ENCODE data around the gene USF1.
"Not testable (repeated sequence)": the region's sequence is repeated elsewhere in the genome, so short reads cannot be mapped to it uniquely, and the experiment has no call there.

Gene USF1

DNA sequence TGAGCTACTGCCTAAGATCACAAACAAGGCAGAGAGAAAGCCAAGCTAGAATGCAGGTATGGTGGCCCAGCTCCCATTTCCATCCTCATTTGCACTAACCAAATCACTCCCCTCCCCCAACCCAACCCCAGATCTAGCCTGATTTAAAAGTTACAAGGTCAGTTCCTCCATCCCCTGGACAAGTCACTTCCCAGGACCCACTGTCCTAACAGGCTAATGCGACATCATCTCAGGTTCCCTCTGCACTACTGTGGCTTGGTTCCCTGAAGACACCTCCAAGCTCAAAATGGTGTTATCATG, 27.2 kb downstream of the USF1 start:
- no peak for DNase-seq

DNA sequence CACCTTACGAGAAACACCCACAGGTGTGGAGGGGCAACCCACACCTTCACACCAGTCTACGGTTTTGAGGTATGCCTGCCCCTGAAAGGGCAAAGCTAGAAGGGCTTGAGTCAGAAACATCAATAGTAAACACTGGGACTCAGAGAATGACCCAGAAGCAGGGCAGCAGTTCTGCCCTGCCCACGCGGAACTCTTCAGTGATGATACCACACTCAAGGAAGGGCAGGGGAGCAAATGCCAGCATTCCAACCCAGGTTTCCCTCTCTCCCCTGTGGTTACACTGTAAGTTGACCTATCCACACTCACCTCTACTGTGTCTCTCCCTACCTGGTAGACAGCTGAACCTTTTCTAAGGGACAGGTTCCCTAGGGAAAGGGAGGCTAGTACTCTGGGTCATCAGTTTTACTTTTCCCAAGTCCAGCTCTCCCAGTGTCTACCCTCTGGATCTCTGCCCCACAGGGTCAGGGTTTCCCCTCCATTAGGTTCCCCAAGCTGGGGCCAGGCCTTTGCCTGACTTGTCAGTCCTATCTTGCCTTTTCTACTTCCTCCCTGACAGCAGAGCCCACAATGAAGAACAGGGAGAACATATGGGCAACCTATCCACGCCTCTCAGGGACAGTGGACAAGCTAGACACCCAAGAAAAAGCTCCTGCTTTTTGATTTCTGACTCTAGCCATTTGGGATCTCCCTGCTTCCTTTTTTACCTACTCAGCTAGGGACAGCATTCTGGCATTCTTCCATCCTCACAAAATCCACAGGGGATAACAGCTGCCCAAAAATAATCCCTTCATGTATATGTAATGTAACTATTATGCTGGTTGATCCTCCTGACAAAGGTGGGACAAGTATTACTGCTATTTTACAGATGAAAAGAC, 27.8 kb downstream of the USF1 start:
- DNase-seq, result no peak

DNA sequence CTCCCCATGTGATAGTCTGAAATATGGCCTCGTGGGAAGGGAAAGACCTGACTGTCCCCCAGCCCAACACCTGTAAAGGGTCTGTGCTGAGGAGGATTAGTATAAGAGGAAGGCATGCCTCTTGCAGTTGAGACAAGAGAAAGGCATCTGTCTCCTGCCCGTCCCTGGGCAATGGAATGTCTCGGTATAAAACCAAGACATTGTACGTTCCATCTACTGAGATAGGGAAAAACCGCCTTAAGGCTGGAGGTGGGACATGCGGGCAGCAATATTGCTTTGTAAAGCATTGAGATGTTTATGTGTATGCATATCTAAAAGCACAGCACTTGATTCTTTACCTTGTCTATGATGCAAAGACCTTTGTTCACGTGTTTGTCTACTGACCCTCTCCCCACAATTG, 28.6 kb downstream of the USF1 start:
- DNase-seq, result not testable (repeated sequence)

DNA sequence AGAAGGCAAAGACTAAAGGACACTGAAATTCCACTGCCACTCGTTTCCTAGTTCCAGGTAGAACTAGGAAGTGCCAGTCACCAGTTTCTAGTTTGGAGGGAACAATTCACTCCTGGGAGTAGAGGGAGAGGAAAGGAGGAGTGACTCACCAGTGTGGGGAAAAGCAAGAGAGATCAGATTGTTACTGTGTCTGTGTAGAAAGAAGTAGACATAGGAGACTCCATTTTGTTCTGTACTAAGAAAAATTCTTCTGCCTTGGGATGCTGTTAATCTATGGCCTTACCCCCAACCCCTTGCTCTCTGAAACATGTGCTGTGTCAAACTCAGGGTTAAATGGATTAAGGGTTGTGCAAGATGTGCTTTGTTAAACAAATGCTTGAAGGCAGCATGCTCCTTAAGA, 29.1 kb downstream of the USF1 start:
- DNase-seq, result not testable (repeated sequence)

DNA sequence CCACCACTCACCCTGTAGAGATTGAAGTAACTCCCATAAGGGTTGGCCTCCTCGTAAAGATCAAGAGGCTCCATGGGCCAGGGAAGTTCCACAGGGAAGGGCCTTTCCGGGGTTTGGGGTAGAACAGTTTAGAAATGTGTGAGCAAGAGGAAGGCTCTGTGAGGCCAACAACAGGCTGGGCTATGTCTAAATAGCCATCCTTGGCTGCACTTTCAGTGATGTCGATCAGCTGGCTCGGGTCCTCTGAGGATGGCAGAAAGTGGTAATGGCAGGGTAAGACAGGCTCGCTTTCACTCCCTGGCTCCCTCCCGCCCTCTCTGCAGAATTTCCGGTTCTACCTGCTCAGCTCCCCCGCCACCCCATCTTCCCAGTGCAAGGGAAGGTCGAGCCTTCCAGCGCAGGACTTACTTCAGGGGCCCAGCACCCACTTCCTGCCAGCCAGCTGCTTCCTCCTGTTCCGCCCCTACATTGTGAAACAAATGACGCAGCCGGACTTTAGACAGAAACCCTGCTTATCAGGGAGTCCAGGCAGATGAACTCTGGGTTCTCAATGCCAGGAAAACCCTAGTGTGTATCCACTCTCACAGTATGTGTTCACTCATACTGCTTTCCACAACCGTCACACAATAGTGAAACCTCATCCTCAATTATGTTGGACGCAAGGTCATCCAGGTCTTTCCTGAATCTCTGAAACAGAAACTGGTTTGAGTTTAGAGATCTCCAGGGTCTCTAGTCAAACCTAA, 32.1 kb downstream of the USF1 start:
- DNase-seq, result peak; percentile 75

DNA sequence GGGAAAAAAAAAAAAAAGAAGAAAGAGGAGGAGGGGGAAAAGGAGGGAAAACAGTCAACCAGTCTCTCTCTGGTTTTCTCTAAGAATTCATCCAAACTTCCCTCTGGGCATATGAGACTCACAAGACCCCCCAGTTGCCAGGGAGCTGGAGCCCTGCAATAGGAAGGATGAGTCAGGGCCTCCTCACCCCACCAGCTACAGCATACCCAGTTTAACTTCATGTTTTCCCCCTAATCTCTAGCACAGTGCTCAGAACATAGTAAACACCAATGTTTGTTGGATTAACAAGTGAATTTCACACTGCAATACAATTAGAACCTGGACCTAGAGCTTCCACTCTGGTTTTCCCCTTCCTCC, 32.7 kb downstream of the USF1 start:
- DNase-seq, result peak; percentile 11

DNA sequence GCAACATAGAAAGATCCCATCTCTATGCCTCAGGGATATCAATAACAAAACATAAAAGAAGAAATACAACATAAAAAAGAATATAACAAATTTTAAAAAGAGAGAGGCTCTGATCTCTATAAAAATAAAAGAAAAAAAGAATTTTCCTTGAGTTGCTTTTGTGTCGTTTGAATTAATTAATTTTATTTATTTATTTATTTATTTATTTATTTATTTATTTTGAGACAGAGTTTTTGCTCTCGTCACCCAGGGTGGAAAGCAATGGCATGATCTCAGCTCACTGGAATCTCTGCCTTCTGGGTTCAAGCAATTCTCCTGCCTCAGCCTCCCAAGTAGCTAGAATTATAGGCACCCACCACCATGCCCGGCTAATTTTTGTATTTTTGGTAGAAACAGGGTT, 33.4 kb downstream of the USF1 start:
- no peak for DNase-seq

DNA sequence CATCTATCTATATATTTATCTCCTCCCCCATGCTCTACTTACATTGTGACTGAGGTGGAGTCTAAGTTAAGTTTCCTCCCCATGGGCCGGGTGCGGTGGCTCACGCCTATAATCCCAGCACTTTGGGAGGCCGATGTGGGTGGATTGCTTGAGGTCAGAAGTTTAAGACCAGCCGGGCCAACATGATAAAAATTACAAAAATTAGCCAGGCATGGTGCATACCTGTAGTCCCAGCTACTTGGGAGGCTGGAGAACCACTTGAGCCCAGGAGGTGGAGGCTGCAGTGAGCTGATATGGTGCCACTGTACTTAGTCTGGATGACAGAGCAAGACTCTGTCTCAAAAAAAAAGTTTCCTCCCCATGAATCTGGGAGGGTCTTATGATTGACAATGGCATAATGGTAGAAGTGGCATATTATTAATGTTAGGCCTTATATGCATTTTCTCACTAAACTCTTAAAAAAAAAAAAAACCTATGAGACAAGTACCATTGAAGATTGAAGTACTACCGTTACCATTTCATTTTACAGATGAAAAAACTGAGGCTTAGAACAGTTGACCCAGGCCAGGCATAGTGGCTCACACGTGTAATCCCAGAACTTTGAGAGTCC, 36.1 kb downstream of the USF1 start:
- no peak for DNase-seq

DNA sequence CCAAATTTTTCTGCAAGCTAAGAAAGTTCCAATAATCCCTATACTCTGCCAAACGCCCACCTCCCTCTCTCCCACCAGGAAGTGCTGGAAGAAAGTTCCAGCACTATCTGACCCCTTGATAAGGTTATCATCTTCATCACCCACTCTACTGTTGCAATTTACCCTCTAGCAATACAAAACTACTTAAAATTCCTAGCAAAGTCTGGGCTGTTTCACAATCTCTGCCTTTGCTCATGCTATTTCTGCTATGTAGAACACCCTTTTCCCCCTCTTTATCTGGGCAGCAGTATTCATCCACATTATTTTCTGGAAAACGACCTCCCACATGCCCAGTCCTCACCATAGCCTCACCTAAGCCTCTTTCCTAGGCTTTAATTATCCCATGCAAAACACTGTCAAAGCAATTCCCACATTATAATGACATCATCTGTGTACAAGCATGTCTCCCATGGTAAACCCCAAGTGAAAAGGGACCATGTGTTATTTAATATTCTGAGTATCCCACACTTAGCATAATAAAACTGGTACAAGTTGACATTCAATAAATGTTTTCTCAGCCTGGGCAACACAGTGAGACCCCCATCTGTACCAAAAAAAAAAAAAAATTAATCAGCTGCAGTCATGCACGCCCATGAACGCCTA, 36.8 kb downstream of the USF1 start:
- DNase-seq, result no peak

DNA sequence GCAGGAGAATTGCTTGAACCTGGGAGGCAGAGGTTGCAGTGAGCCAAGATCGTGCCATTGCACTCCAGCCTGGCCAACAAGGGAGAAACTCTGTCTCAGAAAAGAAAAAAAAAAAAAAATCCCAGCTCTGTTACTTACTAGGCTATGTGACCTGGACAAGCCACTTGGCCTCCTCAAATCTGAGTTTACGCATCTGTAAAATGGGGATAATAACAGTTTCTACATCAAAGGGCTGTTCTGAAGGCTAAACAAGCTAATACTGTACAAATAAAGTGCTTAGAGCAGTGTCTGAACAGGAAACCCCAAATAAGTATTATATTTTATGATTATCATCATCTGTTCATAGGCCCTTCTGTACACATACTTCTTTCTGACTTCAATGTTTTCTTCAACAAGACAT, 38.4 kb downstream of the USF1 start:
- no peak for DNase-seq

DNA sequence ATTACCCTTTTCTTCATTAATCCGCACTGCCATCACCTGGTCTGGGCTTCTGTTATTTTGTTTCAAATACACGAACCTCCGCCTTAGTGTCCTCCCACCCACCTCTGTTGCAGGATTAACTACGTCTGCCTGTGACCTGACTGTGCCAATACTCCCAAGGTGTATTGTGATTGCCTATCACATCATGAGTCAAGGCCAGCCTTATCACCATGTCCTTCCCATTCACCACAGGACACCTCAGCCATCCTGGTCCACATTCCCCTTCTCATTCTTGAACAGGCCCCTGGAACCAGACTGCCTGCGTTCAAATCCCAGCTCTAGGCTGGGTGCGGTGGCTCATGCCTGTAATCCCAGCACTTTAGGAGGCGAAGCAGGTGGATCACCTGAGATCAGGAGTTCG, 39.2 kb downstream of the USF1 start:
- DNase-seq, result no peak

DNA sequence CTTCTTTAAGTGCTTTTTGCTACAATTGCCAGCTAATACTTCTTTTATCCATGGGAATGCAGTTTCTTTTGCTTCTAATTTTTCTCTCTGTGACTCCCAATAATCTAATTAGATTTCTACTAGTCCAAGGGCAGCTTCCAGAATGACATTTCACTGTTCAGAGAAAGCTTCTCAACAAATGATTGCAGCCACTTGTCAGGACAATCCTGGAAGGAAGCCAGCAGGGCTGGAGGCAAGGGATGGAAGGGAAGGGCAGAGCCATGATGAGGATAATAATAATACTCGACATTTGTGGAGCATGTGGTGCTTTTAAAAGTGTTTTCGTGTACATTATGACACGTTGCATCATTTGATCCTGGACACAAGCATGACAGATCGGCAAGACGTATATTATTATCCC, 44.3 kb downstream of the USF1 start:
- no peak for DNase-seq

DNA sequence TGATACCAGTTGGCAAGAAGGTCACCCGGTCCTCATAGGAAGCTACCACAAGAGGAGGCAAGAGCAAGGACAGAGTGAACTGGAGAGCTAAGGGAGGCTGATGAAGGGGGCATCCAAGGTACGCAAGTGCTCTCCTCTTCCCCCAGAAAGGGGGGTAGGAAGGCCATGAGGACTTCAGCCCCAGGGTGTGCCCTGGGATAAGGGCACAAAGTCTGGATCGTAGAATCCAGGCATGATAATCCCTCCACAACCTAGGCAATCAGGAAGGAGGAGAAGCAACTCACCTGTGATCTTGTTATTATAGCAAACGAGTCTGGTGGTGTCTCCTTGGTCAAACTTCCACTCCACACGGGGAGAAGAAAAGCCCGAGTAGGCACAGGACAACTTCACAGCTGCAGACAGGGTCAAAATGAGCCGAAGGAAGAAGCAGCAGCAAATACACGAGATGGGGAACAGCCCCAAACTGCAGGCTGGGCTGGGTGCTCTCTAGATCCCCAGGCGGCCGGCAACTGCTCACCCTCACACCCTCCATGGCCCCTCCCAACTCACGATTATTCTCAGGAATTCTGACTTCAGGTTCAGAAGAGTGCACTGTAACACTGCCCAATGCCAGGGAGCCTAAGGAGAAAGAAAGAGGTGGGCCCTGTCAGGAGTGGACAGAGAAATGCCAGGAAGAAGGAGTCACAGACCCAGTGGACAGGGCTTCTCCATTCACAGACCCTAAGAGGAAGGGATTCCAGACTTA, 44.9 kb downstream of the USF1 start:
- DNase-seq, result no peak

DNA sequence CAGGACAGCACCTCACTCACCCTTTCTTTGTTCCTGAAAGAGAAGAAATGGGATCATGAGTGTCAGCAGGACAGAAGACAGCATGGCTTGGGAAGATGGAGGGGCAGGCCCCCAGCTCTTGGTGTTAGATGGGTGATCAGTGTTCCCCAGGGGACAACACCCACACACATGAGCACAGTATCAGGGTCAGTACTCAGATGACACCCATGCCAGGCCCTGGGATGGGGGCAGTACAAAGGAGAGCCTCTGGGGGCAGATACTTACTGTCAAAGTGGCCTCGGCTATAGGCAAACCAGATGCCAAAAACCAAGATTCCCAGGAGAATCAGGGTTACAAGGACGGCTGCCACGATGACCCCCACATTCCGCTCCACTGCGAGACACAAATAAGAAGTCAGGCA, 46.4 kb downstream of the USF1 start:
- DNase-seq, result no peak

DNA sequence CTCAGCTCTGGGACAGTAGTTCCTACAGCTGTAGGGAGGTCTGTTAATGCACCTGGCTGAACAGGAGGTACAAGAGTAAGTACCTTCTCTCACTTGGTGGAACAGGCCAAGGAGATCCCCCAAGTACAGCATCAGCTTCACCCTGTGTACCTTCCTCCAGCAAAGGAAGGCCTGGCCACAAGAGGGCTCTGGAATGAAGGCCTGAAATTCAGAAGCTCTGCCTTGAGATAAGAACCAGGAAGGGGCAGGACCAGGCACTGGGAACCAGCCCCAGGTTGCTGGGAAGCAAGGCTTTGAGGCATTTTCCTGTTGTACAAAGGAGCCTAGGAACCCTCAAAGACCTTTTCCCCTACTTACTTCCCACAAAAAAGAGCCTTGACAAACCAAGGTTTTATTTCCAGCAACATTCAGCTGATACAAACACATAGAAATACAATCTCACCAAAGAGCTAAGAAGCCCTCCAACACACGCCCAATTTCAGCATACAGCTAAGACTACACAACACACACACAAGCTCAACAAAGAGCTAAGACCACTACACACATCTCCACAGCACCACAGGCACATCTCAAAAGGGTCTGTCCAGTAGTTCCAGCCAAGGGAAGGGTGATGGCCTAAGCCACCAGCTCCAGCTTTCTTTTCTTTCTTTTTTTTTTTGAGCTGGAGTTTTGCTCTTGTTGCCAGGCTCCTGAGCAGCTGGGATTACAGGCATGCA, 48.3 kb downstream of the USF1 start:
- DNase-seq, result peak; percentile 62

DNA sequence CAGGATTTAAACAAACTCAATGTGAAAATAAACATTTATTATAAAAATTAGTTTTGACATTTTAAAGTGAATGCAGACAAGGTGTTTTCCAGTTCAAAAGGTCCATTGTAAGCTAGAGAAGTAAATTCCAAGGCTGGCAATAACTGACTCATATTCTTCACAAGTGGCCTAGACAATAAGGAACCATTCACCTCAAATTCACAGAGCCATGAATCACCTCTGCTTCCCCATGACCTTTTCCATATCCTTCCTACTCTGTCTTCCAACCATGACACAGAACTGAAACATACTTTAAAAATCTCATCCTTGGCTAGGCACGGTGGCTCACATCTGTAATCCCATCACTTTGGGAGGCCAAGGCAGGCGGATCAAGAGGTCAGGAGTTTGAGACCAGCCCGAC, 49.6 kb downstream of the USF1 start:
- no peak for DNase-seq

DNA sequence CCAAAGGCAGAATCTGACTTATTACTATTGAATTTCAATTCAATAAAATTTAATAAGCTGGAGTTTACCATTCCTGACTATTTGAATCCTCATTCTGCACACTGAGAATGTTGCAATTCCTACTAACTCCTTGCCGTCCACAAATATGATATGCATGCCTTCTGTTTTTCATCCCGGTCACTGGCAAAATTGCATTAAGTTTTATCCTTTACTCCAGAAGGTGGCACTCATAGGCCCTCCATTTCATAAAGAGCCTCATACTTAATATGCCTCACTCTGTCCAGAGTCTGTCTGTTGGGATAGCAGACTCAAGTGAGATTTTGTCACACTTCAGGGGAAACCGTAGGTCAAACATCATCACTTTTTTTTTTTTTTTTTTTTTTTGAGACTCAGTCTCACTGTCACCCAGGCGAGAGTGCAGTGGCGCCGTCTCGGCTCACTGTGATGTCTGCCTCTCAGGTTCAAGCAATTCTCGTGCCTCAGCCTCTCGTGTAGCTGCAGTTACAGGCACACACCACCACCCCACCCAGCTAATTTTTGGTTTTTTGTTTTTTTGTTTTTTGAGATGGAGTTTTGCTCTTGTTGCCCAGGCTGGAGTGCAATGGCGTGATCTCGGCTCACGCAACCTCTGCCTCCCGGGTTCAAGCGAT, 52.1 kb downstream of the USF1 start:
- no peak for DNase-seq

DNA sequence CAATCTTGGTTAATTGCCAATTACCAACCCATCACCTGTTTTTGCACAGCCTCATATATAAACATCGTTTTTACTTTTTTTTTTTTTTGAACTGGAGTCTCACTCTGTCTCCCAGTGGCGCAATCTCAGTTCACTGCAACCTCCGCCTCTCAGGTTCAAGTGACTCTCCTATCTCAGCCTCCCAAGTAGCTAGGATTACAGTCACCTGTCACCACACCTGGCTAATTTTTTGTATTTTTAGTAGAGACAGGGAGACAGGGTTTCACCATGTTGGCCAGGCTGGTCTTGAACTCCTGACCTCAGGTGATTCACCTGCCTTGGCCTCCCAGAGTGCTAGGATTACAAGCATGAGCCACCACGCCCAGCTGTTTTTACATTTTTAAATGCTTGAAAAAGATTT, 53.7 kb downstream of the USF1 start:
- DNase-seq, result not testable (repeated sequence)
